GM18511 (cell line): ENCODE results near the gene STRIP2.
"Not testable (repeated sequence)": the region's sequence is repeated elsewhere in the genome, so short reads cannot be mapped to it uniquely, and the experiment has no call there.

Experiments used
- ATAC-seq: cut with Tn5 transposase; IDR thresholded peaks from one replicate; pipeline ENCODE4 v1.9.1; 2021; ENCODE audit warnings: mild to moderate bottlenecking, moderate library complexity; ENCODE audit not compliant: unreplicated experiment

The STRIP2 gene

GRCh38 chr7:129523924-129524323, 89.7 kb downstream of the STRIP2 start:
- no peak for ATAC-seq

GRCh38 chr7:129524405-129524804, 90.2 kb downstream of the STRIP2 start:
- not testable (repeated sequence) for ATAC-seq

- no peak for ATAC-seq
These were observed 91.1 kb downstream of the STRIP2 start for GRCh38 chr7:129525225-129525862.

GRCh38 chr7:129529643-129530042, 95.4 kb downstream of the STRIP2 start:
- no peak for ATAC-seq

GRCh38 chr7:129530795-129531391, 96.7 kb downstream of the STRIP2 start:
- no peak for ATAC-seq

- ATAC-seq = no peak
These were observed 97.5 kb downstream of the STRIP2 start for GRCh38 chr7:129531721-129532120.

- ATAC-seq = no peak
These were observed 98.1 kb downstream of the STRIP2 start for GRCh38 chr7:129532375-129532774.

GRCh38 chr7:129534558-129535274, 100.5 kb downstream of the STRIP2 start:
- ATAC-seq = not testable (repeated sequence)

GRCh38 chr7:129535896-129536295, 101.7 kb downstream of the STRIP2 start:
- ATAC-seq = no peak

GRCh38 chr7:129536323-129536722, 102.1 kb downstream of the STRIP2 start:
- ATAC-seq = no peak
